LoVo (cell line): ENCODE results near the gene PCNX2.
A peak's percentile ranks its signal among the peaks of the same experiment; 100 is the strongest.

ENCODE experiments used
- DNase-seq: peaks from one replicate; pipeline ENCODE4 v3.0.0-alpha.2; 2016; ENCODE audit warnings: low spot score

PCNX2 gene

DNA sequence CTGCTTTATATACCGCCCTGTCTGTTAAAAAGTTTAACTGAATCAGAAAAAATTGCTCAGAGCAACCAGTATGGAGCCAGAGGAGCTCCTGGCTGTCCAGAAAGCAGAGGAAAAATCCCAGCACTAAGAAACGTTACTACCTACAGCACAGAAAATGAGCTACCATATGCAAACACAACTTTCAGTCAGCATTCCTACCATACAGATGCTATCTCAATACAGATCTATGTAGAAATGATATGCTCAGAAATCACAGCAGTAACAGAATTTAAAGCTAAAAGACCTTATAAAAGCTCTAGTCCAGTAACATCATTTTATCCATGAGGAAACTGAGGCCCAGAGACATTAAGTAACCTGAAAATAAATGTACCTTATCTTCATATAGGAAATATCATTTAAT lies 38.7 kb downstream of the PCNX2 start:
- no peak for DNase-seq

DNA sequence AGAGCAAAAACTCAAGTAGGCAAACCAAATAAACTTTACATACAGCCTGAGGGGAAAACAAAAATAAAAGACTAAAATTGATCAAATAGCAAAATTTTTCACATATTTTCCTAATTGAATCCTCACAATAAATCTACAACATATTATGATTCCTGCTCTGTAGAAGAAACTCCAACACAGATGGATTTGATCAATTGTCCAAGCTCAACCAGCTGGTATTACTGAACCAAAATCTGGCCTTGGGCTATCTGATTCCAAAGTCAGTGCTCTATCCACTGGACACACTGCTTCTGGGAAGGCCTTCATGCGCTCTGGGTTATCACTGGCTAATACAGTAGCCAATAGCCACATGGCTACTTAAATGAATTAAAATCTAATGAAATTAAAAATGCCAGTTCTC lies 39.3 kb downstream of the PCNX2 start:
- DNase-seq, result no peak

DNA sequence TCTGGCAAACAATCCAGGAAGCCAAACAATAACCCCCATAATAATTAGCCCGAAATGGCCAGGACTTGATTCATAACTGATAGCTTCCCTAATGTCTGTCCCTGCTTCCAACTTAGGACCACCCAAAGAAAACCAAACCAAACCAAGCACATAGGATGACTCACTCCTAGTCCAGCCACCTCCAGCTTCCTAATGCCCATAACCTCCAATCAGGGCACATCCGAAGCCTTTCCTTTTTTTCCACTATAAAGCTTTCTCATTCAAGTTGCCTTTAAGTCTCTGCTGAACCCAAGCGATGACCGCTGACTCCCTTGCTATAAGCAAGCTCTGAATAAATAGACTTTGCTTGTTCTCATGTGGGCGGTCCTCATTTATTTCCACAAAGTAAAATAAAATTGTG lies 40.4 kb downstream of the PCNX2 start:
- no peak for DNase-seq

DNA sequence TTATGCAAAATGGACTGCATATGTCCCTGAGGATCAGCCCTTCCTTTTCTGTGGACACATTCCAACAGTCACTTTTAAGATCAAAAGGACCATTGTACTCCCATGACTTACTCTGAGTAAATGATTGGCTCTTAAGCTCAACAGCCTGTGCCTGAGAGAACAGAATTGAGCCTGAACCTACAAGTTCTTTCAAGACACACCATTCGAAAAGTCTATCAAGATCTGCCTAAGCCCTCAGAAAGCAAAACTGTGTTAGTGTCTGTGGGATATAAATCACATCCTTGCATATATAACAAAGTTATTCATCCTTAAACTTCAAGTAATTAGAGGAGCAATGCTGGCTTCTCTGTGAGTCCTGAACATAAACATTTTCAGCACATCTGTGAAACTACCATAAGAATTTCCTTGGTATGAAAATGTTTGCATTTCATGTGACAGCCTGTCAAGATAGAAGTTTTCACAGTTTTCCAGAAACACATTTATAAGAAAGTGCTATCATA lies 41.6 kb downstream of the PCNX2 start:
- DNase-seq, result no peak

DNA sequence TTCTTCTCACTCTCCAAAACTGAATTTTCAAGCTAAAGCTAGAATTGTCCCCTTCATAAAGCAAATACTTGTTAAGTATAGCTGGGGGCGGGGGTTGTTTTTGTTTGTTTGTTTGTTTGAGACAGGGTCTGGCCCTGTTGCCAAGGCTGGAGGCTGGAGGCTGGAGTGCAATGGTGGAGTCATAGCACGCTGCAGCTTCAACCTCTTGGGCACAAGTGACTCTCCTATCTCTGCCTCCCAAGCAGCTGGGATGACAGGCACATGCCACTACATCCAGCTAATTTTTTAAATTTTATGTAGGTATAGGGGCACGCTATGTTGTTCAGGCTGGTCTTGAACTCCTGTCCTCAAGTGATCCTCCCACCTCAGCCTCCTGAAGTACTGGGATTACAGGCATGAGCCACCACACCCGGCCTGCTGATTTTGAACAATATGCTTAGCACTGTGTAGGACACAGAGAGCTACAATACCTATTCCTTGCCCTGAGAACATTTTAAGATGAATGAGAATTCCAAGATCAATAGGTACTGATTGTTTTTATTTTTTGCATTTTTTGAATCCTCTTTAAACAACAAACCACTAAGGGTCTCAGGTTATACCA lies 42.2 kb downstream of the PCNX2 start:
- no peak for DNase-seq

DNA sequence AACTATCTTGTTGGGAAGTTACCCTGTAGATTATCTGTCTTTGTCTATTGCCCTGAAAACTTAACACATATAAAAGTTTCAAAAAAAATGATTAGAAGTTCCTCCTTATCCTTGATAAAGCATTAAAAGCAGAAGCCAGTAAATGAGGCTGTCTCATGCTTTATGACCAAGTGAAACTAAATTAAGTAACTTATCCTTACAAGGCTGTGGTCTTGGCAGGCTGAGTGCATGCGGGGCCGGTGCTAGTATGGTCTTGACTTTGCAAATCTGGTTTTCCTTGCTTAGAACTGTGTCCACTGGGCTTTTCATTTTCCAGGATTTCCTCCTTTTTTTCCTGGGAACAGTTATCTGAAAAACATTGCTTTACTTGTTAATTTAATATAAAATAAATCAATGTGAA lies 43.1 kb downstream of the PCNX2 start:
- no peak for DNase-seq

DNA sequence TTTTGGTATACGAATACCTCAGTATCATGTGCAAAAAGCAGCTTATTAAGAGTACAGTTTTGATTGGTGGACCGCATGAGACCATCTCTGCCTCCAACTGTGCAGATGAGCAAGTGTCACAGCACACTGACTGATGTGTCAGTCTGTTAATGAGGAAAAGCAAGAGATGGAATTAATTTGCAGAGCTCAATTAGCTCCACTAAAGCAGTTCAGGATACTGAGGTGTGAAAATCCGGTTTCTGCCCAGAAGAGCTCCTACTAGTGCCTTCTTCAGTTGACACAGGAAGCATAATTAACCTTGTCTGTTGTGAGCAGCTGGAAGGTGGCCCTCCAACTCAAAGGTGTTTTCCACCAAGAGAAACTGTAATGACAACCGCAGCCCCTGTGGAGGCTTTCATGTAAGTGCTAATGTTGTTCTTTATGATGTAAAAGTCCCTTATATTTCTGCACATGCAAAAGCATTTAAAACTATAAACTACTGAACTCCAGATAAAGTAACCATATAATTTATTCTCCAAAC lies 44.3 kb downstream of the PCNX2 start:
- DNase-seq, result no peak

DNA sequence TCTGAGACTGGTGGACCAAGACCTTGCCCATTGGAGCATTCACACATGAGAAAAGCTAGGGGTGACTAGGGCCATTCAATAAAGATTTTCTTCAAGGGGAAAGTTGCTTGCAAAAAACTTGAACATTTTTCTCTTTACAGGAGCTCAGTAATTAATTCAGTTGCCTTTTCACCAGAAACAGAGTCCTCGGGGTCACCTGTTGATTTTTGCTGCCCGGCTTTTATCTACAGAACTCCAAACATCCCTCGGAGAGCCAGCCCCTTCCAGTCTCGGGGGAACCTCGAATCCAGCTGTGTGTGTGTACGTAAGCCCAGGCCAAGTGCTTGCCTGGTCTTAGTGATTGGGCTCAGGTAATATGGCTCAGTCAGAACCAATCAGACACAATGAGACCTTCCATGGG lies 47.5 kb downstream of the PCNX2 start:
- DNase-seq, result no peak

DNA sequence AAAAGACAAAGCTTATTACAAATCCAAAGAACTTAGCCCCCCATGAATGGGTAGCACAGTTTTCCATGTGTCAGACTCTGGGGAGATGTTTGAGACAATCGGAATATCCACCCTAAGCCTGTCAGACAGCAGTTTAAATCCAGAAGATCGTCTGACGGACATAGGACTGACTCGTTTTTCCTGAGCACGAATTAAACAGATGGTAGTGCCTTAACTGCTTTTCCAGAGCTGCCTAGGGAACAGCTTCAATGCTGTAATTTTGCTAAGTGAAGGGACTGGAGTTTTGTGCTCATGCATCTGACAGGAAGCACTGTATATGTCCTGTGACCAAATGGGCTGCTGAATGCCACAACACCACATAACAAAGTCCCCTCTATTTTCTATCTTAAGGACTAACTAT lies 48.6 kb downstream of the PCNX2 start:
- DNase-seq, result no peak

DNA sequence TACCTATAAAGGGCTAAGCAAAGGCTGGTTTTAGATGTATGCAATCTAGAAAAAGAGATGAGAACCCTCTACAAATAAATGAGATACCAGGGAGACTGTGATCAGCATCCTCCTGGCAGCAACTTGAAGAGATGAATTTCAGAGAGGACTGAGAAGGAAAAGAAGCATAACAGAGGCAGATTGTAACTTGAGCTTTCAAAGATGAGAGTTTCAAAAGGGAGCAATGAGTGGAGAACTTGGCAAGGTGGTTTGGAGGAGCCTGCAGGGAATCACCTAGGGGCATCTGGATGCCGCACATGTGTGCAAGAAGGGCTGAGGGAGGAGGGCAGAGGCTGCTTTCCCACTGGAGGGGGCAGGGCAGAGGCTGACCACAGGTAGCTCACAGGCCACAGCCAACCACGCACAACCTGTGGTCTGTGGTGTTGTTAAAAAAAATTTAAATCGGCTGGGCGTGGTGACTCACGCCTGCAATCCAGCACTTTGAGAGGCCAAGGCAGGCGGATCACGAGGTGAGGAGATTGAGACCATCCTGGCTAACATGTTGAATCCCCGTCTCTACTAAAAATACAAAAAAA lies 50.2 kb downstream of the PCNX2 start:
- DNase-seq, result no peak

DNA sequence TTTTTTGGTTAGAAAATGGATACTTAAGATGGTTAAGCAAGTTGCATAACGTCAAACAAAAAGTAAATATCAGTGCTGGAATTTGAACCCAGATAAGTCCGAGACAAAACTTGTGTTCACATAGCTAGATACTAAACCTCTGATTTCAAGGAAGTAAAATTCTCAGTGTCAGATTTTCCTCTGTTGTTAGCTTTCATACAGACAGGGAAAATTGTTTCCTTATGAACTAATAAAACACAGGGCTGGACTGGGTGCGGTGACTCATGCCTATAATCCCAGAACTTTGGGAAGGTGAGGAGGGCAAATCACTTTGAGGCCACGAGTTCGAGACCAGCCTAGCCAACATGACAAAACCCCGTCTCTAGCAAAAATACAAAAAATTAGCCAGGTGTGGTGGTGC lies 51.3 kb downstream of the PCNX2 start:
- DNase-seq, result peak; percentile 73

DNA sequence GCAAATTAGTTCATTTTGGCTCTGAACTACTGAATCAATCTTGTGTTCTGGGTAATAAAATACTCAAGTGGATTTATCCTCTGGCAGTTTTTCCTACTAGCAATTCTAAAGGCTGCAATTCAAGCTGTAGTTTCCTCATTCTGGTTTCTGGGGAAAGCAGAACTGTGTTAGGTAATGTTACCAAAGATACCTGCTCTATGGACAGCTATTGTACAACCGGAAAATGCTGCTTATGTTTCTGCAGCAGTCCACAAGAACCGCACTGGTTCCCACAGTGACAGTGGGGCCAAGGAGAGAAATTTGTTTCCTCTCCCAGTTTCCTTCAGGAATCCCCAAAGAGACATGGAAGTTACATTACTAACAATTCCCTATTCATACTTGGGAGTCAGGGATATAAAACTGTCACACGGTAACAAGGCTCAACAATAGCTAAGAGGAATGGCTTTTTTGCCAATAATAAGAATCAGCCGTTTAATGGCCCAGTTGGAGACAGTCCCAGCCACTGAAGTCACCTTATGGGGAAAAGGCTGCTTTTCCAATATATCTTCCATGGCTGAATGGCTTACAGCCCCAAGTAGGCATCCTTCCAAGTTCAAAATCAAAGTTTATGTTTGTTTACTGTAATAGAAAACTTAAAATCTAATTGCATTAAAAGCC lies 52.6 kb downstream of the PCNX2 start:
- no peak for DNase-seq

DNA sequence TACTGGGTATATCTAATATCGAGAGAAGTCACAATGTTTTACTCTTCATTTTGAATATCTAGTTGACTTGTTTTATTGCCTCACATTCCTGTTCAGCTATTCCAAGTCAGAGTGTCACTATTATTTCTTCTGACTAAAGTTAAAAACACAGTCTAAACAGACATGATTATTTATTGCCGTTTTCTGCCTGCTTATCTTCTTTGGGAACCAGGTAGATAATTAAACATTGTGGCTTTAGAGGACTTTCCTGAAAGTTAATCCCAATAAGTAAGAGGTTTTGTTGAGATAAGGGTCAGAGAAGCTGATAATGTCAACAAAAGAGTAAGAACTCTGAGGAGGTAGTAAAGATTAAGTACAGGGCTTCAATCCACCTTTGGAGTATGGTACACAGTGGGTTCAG lies 53.8 kb downstream of the PCNX2 start:
- DNase-seq, result peak; percentile 29

DNA sequence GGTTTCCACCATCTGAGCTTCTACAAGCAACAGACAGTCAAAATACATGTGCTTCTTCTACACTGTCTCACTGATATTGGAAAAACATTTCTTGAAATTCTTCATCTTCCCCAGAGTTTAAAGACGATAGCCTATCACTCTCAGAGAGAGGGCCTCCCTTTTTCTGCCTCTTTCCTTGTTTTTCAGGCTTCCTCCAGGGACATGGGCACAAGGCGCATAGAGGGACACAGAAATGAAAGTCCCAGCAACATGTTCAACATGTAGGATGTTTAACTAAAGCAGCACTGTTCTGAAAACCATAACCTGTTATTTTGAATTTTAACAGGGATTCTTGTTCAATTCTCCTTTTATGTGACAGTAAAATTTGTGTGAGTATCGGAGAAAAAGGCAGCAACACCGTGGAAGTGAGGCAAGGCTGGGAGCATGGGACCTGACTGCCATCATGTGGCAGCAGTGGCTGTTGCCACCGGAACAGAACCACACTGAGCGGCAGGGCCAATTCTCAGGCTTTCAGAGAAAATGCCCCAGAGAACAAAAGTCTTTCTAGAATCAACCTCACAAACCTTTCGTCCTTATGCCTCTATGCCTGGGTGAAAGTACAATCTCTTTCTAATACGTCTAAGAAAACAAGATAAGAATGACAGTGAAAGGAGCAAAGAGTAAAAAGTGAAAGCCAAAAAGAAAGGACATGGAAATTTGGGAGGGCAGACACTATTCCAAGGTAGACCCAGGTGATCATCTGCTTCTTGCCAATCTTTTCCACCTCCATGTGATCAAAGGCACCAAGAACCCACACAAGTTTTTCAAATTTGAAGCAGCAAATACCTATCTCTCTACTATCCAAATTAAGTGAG lies 54.5 kb downstream of the PCNX2 start:
- peak; percentile 9 for DNase-seq

DNA sequence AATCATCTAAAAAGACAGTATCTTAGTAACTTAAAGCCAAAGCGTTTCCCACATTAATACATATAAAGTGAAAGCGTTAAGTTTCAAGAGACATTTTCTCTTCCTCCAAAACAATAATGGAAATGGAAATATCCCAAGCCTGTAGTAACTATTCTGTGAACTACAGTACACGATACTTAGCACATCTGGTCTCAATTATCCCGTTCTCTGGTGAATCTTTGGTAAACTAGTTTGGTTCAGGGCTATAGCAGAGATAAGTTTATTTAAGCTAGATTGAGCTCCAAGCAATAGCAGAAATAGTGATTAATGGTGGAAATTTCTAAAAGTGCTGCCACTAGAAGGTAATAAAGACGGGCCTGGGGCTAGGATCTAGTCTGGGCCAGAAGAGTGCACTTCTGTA lies 55.2 kb downstream of the PCNX2 start:
- DNase-seq, result no peak

DNA sequence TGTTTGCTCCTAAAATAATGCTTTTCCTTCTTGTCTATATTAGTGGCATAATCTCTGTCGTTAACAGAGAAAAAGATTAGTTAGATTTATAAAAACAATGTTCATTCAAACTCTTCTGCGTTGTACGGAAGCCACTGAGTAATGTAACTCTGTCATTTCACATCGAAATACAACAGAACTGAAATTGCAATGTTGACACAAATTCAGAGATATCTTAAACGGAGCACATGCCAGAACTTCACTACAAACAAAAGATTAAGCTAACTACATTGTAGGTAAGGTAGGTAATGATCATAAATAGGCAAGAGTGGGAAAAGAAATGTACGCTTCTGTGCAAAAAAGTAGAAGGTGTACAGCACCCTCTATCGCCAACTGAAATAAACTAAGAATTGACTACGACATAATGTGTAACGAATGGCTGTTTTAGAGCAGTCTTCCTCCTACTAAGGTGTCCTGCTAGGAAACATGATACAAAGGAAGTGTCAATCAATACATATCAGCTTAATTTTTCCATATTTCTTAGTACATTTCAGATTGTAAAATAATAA lies 56.6 kb downstream of the PCNX2 start:
- no peak for DNase-seq

DNA sequence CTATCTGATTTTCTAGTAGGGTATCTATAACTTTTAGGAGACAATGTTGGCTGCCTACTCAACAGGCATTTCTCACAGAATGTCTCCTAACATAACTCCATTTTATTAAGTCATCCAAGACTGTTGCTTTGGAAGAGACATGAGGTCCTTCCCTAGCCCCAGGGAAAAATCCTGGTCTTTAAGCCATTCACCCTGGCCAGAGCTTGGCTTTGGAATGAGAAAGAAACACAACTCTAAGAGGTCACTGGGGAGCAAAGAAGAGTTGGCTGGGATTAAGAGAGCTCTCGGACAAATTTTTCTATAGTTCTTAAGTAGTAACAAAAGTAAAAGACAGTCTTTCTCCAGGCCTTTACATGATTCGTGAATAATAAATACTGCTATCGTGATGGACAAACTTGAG lies 57.9 kb downstream of the PCNX2 start:
- no peak for DNase-seq

DNA sequence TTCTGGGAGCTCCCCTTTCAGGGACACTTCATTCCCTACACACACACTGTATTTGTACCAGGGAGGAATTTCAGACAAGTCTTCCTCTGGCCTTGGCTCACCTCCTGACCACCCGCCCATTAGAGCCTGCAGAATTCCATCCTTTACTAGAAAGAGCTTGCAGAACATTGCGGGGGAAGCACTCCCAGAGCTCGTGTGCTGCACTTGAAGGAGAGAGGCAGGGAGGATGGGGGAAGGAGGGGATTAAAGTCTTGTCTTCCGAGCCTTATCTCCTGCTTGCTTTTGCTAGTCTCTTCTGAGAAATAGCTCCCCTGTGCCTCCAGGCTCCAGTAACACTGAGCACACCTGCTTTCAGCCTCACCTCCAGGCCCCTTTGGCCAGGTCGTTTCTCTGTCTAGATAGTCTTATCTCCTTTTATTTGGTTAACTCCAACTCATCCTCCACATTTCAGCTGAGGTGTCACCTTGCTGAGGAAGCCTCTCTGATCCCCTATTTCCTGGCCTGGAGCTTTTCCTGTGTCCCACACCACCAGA lies 62.0 kb downstream of the PCNX2 start:
- no peak for DNase-seq

DNA sequence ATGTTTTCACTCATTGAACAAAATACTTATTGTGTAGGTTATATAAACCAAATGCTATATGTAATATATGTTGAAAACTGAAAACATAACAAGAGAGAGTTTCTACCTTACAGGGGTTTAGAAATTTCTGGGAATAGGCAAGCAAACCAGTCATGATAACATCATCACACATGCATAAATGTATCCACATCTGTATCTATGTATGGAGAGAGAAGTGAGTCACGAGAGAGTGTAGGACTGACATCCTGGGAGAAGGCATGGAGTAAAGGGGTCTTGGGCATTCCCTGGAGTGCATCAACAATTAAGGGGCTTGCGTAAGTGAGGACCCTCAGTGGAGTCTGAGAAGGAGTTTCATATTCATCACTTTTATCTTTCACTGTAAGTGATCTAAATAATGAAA lies 65.5 kb downstream of the PCNX2 start:
- DNase-seq, result no peak

DNA sequence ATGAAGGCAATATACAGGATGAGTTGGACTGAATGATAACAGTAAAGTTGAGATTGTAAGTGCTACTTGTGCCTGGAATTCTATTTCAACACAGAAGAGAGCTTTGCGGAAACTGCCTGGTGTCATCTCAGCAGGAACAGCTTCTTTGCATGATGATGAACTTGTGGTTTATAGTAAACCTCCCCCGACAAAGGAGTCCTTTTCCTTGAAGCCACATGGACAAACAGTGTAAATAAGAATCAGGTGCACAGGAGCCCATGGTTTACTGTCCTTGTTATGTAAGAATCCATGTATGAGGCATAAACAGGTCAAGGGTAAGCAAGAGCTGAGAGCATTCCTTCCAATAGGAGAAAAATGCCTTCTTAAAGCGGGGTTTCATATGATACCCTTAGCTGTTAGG lies 66.2 kb downstream of the PCNX2 start:
- no peak for DNase-seq

DNA sequence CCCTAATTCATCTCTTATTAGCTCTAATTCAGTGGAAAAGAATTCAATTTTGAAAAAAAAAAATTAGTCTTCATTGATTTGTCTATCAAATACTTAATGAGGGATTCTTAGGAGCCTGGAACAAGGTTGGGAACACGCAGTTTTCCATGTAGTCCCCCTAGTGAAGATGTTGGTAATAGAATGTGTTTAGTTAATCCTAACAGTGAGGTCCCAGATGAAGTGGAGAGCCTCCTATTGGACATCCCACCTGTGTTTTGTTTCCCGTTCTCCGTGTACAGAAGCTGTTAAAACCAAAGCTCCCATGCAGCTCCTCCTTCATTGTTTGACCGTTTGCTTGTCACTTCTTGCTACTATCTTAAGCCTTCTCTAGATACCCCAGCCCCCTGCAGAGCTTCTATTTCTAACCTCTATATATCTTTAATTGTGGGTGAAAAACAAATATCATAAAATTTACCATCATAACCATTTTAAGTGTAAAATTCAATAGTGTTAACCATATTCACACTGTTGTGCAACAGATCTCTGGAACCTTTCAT lies 67.5 kb downstream of the PCNX2 start:
- no peak for DNase-seq

DNA sequence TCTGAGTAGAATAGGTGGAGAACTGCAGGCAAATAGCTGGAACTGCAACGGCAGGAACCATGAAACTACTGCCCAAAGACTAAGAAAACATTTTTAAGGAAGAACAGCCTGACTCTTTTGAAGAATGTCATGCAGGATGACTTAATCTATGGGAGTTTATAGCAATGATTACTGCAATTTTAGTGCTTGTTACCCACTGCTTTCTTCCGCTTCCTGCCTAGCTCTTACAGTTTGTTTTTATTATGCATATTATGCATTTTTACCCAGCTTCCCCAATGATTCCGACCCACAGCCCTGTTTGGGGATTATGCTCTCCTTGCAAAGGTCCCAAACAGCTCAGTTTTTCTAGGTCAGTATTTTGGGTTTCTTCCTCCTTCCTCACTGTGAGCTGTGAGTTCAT lies 71.2 kb downstream of the PCNX2 start:
- DNase-seq, result no peak
